NT2/D1 (cell line): ENCODE data around the gene C2CD5.

Source experiments
- SUZ12 ChIP-seq: IDR thresholded peaks from 2 replicates; pipeline ENCODE4 v1.6.1; 2011; ENCODE audit not compliant: insufficient read length, insufficient read depth; ENCODE audit errors: extremely low read depth
- YY1 ChIP-seq: IDR thresholded peaks from 2 replicates; pipeline ENCODE4 v1.6.1; 2011; ENCODE audit not compliant: insufficient read length, insufficient read depth
- ZNF274 ChIP-seq: IDR thresholded peaks from 2 replicates; pipeline ENCODE4 v1.6.1; 2011; ENCODE audit warnings: mild to moderate bottlenecking, low read depth, low read length

DNA sequence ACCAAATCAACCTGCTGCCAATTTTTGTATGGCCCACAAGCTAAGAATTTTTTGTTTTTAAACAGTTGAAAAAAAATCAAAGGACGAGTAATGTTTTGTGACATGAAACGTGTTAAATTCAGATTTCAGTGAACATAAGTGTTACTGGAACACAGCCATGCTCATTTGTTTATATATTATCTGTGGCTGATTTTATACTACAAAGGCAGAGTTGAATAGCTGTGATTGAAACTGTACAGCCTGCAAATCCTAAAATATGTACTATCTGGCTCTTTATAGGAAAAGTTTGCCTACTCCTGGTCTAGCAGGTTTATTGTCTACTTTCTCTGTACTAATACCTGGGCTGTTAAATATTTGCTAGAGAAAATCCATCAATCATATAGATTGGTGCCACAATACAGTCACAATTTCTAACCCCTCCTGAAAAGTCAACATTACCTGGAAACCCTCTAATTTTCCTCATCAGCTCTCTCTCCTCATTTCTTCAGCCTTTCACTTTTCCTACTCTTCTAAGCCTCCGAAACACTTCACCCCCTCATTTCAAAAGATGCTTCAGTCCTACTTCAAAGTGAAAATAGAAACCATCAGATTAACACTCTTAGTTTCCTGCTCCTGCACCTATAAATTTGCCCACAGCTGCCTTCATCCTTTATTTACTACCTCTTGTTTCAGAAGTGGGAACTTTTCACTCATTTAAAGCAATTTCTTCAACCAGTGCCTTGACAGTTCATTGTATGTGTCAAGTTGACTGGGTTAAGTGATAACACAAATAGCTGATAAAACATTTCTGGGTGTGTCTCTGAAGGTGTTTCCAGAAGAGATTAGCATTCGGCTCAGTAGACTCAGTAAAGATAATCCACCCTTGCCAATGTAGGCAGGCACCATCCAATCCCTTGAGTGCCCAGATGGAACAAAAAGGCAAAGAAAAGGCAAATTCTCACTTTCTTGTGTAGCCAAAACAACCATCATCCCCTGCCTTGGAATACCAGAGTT is 18.0 kb upstream of the C2CD5 start:
- TF ChIP-seq YY1 (no peak), ZNF274 (no peak), SUZ12 (no peak)
